Thyroid gland (tissue), 4 donors: ENCODE measurements around the gene FARP2.
"Not testable (repeated sequence)": the region's sequence is repeated elsewhere in the genome, so short reads cannot be mapped to it uniquely, and the experiment has no call there.

ENCODE experiments used
- POLR2A ChIP-seq, 2 donors: fragments of 450-650 bp; IDR thresholded peaks; one replicate each; pipeline ENCODE4 v1.6.1; 2017; ENCODE audit warnings: antibody characterized with exemption in 2 of 2, mild to moderate bottlenecking in 2 of 2, moderate library complexity in 1 of 2
- TF ChIP-seq, protein P1 (sequence below), 6 experiments: fragments of 200-600 bp in 3 of 6; fragments of 450-650 bp in 3 of 6; sonication (generic) in 3 of 6; IDR thresholded peaks; one replicate each; pipeline ENCODE4 v1.5.1; 2016 to 2019; ENCODE audit warnings: antibody characterized with exemption in 6 of 6, mild to moderate bottlenecking in 2 of 6, inconsistent platforms in 1 of 6, moderate library complexity in 1 of 6

DNA sequence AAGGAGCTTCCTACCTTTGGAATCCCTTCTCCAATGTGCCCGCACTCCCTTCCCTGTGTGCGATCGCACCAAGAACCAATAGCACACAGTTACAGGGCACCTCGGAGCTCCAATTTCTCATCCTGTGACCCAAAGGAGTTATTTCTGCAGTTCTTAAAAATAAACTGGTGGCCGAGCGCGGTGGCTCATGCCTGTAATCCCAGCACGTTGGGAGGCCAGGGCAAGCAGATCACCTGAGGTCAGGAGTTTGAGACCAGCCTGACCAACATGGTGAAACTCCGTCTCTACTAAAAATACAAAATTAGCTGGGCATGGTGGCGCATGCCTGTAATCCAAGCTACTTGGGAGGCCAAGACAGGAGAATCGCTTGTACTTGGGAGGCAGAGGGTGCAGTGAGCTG lies 150.2 kb downstream of the FARP2 start:
- TF ChIP-seq, protein P1, sequence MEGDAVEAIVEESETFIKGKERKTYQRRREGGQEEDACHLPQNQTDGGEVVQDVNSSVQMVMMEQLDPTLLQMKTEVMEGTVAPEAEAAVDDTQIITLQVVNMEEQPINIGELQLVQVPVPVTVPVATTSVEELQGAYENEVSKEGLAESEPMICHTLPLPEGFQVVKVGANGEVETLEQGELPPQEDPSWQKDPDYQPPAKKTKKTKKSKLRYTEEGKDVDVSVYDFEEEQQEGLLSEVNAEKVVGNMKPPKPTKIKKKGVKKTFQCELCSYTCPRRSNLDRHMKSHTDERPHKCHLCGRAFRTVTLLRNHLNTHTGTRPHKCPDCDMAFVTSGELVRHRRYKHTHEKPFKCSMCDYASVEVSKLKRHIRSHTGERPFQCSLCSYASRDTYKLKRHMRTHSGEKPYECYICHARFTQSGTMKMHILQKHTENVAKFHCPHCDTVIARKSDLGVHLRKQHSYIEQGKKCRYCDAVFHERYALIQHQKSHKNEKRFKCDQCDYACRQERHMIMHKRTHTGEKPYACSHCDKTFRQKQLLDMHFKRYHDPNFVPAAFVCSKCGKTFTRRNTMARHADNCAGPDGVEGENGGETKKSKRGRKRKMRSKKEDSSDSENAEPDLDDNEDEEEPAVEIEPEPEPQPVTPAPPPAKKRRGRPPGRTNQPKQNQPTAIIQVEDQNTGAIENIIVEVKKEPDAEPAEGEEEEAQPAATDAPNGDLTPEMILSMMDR (IDR thresholded peaks at IDR 0.05) = not testable (repeated sequence)
- TF ChIP-seq POLR2A (IDR thresholded peaks at IDR 0.05) = not testable (repeated sequence)
